IgD-negative memory B cell (primary cell): ENCODE measurements around the gene SYT13. TPM values are rescaled to one million over a fixed set of nuclear protein-coding genes. Genes with fewer than 3 reads are reported as not detected.

Experiments used
- H3K27ac Mint-ChIP-seq, 3 donors: one replicate each; pipeline ENCODE4 v1.8.0; 2020 to 2022; ENCODE audit warnings: mild to moderate bottlenecking in 3 of 3, mixed read lengths in 3 of 3, moderate library complexity in 1 of 3
- H3K27me3 Mint-ChIP-seq: one replicate; pipeline ENCODE4 v1.8.0; 2021; ENCODE audit warnings: mixed read lengths
- H3K36me3 Mint-ChIP-seq: one replicate; pipeline ENCODE4 v1.8.0; 2020; ENCODE audit warnings: mild to moderate bottlenecking, mixed read lengths
- H3K4me1 Mint-ChIP-seq, 3 donors: one replicate each; pipeline ENCODE4 v1.8.0; 2020 to 2022; ENCODE audit warnings: mixed read lengths in 3 of 3, mild to moderate bottlenecking in 1 of 3
- H3K4me3 Mint-ChIP-seq, 4 donors: one replicate each; pipeline ENCODE4 v1.8.0; 2020 to 2022; ENCODE audit warnings: mild to moderate bottlenecking in 4 of 4, mixed read lengths in 4 of 4, moderate library complexity in 3 of 4
- H3K9me3 Mint-ChIP-seq, 3 donors: one replicate each; pipeline ENCODE4 v1.8.0; 2020 to 2021; ENCODE audit warnings: mixed read lengths in 3 of 3, mild to moderate bottlenecking in 1 of 3
- polyA plus RNA-seq: library from polyadenylated mRNA; unstranded; fragments of 300-500 nt; fragmentation: Illumina TruSeq; gene quantifications from one replicate; pipeline ENCODE4 v1.2.3, GENCODE V29; 2021

SYT13 gene, protein sequence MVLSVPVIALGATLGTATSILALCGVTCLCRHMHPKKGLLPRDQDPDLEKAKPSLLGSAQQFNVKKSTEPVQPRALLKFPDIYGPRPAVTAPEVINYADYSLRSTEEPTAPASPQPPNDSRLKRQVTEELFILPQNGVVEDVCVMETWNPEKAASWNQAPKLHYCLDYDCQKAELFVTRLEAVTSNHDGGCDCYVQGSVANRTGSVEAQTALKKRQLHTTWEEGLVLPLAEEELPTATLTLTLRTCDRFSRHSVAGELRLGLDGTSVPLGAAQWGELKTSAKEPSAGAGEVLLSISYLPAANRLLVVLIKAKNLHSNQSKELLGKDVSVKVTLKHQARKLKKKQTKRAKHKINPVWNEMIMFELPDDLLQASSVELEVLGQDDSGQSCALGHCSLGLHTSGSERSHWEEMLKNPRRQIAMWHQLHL
- not detected for polyA plus RNA-seq

DNA sequence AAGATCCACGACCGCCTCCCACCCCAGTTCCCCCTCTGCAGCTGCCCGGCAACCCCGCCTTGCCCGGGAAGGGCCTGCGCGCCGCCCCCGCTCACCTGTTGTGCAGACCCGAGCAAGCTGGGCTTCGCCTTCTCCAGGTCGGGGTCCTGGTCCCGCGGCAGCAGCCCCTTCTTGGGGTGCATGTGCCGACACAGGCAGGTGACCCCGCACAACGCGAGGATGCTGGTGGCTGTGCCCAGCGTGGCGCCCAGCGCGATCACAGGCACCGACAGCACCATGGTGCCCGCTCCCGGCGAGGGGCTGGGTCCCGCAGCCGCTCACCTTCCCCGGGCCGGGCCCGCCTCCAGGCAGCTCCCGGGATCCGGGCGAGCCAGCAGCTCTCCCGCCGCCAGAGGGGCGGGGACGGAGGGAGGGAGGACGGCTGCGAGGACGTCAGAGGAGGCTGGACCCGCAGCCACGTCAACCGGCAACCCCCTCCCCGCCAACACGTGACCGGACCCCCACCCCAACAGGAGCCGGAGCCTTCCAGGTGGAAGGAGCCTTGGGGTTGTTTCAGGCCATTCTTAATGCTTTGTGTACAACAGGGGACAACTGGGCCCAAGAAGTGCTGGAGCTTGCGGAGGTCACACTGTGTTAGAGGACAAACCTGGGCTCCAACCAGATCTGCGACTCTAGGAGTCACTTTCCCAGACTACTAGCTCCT lies at the start of gene SYT13:
TSS of gene SYT13 (minus strand) at position 412 of the 703 bp plus-strand sequence. CDS start at position 278, 134 bp downstream.
- no peaks in the 10 kb centered on the region for H3K4me1 Mint-ChIP-seq
- no peak within 1 kb of the TSS for H3K27ac Mint-ChIP-seq
- H3K27me3 Mint-ChIP-seq = peaks cover 49% of the 10 kb centered on the region
- peaks cover 0 to 5% (median 0%) of the 10 kb centered on the region in 3 donors for H3K9me3 Mint-ChIP-seq
- no peaks in the 10 kb centered on the region for H3K36me3 Mint-ChIP-seq
- H3K4me3 Mint-ChIP-seq = peak within 1 kb of the TSS in 1 of 4 donors; percentile 20

DNA sequence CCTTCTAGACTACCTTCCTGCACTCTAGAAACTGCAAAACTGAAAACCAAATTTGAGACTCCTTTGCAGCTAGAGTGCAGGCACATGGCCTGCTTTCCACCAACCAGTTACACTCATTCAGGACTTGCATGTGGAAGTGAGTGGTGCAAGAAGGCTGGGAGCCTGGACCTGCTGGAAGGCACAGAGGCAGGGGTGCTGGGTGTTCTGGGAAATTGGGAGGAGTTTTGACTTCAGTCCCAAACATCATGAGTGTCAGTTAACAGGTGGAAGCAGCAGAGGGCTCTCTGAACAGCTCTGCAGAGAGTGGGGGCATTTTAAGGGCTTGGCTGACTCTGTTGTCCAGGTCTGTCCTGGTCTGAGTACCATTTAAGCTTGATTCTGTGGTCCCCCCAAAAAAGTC lies 49.3 kb upstream of the SYT13 start:
- peaks cover 5 to 15% (median 6%) of the 10 kb centered on the region in 3 donors for H3K4me1 Mint-ChIP-seq
- peaks cover 4% of the 10 kb centered on the region for H3K27me3 Mint-ChIP-seq
- no peaks in the 10 kb centered on the region for H3K36me3 Mint-ChIP-seq
- H3K27ac Mint-ChIP-seq = no peak overlapping the region
- H3K4me3 Mint-ChIP-seq = no peak overlapping the region
- no peaks in the 10 kb centered on the region for H3K9me3 Mint-ChIP-seq

DNA sequence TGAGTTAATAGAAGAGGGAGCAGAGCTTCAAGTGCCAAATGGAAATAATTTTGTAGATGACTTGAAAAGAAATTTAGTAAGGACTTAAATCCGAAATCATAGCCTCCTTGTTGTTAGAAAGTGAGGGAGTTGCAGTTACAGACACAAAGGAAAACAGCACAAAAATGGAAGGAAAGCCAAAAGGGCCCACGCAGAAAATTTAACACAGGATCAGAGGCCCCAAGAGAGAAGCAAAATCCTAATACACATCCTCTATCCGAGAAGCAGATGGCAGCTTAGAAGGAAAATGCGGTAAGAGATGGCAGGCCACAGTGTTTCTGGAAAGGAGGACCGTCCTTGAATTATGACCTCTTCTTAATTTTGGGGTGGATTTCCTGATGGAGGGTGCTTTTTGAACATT lies 48.7 kb upstream of the SYT13 start:
- H3K9me3 Mint-ChIP-seq = no peaks in the 10 kb centered on the region
- peaks cover 4% of the 10 kb centered on the region for H3K27me3 Mint-ChIP-seq
- H3K4me3 Mint-ChIP-seq = no peak overlapping the region
- H3K36me3 Mint-ChIP-seq = no peaks in the 10 kb centered on the region
- peaks cover under 1 to 9% (median 1%) of the 10 kb centered on the region in 3 donors for H3K4me1 Mint-ChIP-seq
- peak overlapping the region in 1 of 3 donors; percentile 24 for H3K27ac Mint-ChIP-seq

DNA sequence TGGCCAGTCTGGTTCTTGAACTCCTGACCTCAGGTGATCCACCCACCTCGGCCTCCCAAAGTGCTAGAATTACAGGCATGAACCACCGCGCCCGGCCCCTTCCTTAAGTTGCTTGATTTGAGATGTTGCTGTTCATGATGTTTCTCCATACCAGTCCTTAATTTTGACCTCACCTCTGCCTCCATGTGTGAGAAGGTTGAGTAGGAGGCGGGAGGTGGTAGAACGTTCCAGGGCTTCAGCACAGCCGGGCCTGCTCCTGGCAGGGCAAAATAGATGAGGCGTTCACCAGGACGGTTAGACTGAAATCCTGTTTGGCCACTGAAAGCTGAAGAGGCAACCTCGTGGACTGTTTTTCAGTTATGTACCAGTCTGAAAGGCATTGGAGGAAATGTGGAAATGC lies 48.3 kb upstream of the SYT13 start:
- H3K4me1 Mint-ChIP-seq = peaks cover 0 to 5% (median 1%) of the 10 kb centered on the region in 3 donors
- H3K9me3 Mint-ChIP-seq = no peaks in the 10 kb centered on the region
- peaks cover 4% of the 10 kb centered on the region for H3K27me3 Mint-ChIP-seq
- H3K36me3 Mint-ChIP-seq = no peaks in the 10 kb centered on the region
- H3K27ac Mint-ChIP-seq = peak overlapping the region in 1 of 3 donors; percentile 24
- no peak overlapping the region for H3K4me3 Mint-ChIP-seq

DNA sequence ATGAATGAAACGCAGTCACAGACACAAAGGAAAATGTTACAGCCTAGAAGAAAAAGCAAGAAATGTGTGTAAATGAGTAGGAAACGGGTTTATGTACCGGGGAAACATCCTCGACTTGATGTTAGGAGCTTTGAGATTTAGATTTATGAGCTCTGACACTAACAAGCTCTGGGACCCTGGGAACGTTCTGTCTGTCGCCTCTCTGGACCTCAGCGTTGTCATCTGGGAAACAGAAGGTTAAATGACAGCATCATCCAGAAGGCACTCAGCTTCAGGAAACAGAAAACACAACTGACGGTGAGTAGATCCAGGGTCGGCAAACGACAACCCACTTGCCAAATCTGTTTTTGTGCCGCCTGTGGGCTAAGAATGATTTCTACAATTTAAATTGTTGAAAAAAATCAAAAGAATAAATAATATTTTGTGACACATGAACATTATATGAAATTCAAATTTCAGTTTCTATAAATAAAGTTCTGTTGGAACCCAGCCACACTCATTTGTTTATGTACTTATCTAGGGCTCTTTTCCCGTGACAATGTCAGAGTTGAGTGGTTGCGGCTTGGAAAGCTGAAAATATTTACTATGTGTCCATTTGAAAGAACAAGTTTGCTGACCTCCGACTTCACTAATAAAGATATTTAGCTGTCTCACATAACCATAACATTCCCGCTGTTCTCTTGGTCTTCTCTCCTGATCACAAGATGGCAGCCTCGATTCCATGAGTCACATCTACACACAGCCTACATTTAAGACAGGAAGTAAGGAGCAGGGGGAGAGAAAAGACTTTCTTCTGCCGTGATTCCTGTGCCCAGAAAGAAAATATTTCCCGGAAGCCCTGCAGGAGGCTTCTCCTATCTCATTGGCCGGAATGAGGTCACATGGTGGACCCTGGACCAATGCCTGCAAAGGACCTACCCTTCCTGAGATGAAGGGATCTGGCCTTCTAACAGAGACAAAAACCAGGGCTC lies 47.1 kb upstream of the SYT13 start:
- H3K9me3 Mint-ChIP-seq = no peaks in the 10 kb centered on the region
- H3K4me3 Mint-ChIP-seq = no peak overlapping the region
- H3K27me3 Mint-ChIP-seq = peaks cover 8% of the 10 kb centered on the region
- peaks cover 0 to 4% (median 1%) of the 10 kb centered on the region in 3 donors for H3K4me1 Mint-ChIP-seq
- H3K27ac Mint-ChIP-seq = peak overlapping the region in 1 of 3 donors; percentile 75
- no peaks in the 10 kb centered on the region for H3K36me3 Mint-ChIP-seq

DNA sequence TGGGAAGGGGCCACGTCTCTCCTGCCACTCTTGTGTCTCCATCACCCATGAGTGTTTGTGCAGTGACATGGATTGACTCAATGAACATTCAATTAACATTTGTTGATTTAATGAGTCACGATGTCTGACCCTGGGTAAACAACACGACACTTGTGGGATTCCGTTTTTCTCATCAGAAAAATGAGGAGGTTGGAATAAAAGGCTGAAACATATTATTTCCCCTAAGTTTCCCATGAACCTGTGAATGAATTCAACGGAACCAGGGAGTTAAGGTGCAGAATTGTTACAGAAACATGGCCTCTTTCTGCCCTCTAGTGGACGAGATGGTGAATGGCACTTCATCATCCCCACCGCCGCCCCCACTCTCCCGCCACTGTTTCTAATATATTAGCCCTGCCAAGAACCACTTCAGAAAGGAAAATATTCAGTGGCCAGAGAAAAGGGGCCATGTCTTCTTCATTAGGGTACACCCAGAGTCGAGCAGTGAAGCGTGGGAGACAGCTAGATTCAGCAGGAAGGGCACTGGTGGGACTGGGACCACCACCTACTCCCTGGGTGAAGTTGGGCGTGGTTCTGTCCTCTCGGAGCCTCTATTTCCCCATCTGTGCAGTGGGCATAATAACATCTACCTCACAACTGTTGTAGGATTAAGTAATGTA lies 46.3 kb upstream of the SYT13 start:
- Mint-ChIP-seq H3K36me3 (no peaks in the 10 kb centered on the region), H3K4me3 (no peak overlapping the region), H3K27ac (no peak overlapping the region), H3K27me3 (peaks cover 14% of the 10 kb centered on the region), H3K4me1 (peaks cover 0 to 1% (median 0%) of the 10 kb centered on the region in 3 donors), H3K9me3 (peaks cover 0 to 4% (median 0%) of the 10 kb centered on the region in 3 donors)

DNA sequence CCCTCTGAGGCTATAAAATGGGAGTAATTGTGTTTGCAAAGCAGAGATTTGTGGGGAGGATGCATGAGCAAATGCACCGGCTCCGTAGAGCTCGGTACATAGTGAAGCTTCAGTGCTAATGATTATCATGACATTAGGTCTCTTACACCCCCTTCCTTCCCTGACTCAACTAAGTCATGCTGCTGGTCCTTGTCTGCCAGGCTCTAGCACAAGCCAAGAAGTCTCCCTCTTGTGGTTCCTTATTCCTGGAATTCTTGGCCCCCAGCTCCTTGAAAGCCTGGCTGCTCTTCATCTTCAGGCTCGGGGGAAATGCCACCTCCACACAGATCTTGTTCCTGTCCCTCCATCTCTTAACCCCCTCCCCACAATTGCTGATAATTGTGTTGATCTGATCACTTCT lies 45.7 kb upstream of the SYT13 start:
- peaks cover 15% of the 10 kb centered on the region for H3K27me3 Mint-ChIP-seq
- no peak overlapping the region for H3K4me3 Mint-ChIP-seq

DNA sequence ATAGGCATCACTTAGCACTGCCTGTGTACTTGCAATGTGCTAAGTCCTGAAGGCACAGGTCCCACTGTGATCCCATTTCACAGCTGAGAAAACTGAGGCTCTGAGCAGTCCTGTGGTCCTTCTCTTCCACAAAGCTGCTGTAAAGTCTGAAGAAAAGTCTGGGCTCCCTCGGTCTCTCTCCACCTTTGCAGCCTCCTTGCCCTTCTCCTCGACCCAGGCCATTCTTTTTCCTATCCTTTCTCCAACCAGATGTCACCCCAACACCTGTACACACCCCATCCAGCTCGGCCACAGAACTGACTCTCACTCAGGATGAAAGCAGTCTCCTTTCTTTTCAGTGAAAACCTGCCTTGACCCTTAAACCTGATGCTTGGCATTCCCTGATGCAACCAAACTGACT lies 42.6 kb upstream of the SYT13 start:
- Mint-ChIP-seq H3K4me3 (no peak overlapping the region), H3K27me3 (peaks cover 24% of the 10 kb centered on the region), H3K4me1 (peaks cover 0 to 1% (median 0%) of the 10 kb centered on the region in 3 donors), H3K36me3 (no peaks in the 10 kb centered on the region), H3K9me3 (peaks cover 3 to 10% (median 4%) of the 10 kb centered on the region in 3 donors), H3K27ac (no peak overlapping the region)

More for the DNA sequence above, 45.7 kb upstream of the SYT13 start:
- peaks cover 2 to 9% (median 3%) of the 10 kb centered on the region in 3 donors for H3K9me3 Mint-ChIP-seq
- H3K27ac Mint-ChIP-seq = no peak overlapping the region
- peaks cover 0 to 1% (median 0%) of the 10 kb centered on the region in 3 donors for H3K4me1 Mint-ChIP-seq
- no peaks in the 10 kb centered on the region for H3K36me3 Mint-ChIP-seq

DNA sequence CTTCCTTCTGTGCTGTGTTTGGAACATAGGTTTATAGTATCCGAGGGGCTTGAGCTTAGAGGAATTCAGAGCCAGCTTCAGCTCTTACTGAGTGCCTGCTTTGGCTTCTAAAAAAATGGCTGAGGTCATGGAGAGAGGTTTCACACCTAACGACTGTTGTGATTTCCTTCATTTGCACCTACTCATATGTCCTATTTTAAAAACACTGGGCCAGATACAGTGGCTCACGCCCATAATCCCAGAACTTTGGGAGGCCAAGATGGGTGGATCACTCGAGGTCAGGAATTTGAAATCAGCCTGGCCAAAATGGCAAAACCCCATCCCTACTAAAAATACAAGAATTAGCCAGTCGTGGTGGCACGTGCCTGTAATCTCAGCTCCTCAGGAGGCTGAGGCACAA lies 38.3 kb upstream of the SYT13 start:
- Mint-ChIP-seq H3K36me3 (no peaks in the 10 kb centered on the region), H3K27me3 (peaks cover 31% of the 10 kb centered on the region), H3K4me3 (no peak overlapping the region), H3K4me1 (no peaks in the 10 kb centered on the region), H3K27ac (no peak overlapping the region), H3K9me3 (peaks cover 3 to 10% (median 4%) of the 10 kb centered on the region in 3 donors)

DNA sequence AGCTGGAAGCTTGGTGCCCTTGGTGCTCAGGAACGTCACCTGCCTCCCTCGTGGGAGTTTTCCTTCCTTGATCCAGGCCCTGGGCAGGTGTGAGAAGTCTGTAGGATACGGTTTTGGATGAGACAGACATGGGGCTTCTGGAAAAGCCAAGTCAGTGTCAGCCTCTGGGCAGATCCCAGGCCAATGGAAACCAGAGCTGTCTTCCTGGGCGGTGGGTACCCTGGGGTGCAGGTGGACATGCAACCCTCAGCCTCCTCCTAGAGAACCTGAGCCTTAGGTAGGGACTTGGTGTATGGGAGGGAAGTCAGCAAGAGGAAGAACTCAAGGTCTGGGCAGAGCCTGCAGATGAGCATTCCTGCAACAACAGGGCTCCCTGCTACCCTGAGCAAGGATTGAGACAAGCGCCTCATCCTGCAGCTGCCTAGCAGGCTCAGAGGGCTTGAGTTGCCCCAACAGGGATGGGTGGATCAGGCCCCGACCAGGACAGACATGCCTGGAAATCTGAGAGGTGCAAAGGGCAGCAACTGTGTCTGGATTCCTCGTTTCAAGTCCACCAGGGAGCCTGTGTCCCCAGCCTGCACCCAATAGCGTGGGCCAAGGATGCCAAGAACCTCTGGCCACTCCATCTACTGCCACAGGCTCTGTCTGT lies 37.6 kb upstream of the SYT13 start:
- H3K9me3 Mint-ChIP-seq = peaks cover 3 to 10% (median 4%) of the 10 kb centered on the region in 3 donors
- no peaks in the 10 kb centered on the region for H3K4me1 Mint-ChIP-seq
- no peak overlapping the region for H3K27ac Mint-ChIP-seq
- peaks cover 28% of the 10 kb centered on the region for H3K27me3 Mint-ChIP-seq
- H3K4me3 Mint-ChIP-seq = no peak overlapping the region
- no peaks in the 10 kb centered on the region for H3K36me3 Mint-ChIP-seq

DNA sequence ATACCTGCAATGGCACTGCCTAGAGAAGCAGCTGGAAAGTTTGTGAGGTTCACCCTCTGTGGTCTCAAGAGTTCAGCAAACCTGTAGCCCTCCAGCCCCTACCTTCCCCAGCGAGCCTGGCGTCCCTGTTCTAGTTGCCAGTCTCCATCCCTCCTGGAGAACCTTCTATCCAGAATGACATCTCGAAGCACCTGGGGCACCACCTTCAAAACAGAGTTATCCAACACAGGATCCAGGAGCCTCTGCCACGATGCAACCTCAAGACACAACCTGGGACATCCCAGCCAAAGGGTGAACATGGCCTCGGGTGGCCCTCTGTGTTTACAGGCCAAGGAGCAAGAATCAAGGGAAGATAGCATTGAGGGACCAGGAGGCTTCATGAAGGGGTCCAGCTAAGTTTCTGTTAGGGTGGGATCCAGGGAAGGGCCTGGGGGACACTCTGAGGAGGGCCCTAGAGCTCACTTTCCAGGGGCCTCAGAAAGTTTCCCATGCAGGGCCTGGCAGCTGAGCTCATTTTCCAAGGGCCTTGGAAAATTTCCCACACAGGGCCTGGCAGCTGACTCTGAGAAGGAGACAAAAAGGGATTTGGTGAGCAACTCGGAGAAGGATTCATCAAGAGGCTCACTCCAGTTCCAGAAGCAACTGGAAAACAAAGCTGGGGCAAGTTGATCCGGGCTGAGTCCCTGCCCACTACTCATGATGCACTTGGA lies 36.9 kb upstream of the SYT13 start:
- Mint-ChIP-seq H3K27ac (no peak overlapping the region), H3K4me1 (no peaks in the 10 kb centered on the region), H3K9me3 (peaks cover 3 to 10% (median 4%) of the 10 kb centered on the region in 3 donors), H3K36me3 (no peaks in the 10 kb centered on the region), H3K27me3 (peaks cover 26% of the 10 kb centered on the region), H3K4me3 (no peak overlapping the region)

DNA sequence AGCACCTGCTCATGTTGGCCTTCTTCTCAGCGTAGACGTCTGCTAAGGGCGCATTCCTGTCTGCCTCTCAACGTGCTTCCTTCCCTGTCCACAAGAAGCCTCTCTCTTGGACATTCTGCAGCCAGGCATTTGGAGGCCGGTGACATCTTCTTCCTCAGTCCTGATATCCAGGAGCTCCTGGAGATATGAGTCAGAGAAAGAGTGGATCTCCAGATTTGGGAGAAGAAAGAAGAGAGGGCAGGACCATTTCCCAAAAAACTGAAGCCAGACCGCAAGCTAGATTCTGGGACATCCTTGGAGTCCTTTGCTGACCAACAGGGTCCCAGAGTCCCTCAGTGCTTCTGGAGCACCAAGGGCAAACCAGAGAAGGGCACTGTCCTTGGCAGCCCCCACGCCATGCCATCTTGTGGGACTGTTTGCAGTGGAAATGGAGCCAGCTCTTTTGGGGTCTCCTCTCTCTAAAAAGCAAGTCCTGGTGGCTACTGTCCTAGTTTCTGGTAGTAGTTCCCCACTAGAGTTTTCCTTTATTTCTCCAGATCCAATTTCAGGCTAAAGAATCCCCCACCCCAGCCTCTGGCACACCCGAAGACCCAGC lies 36.1 kb upstream of the SYT13 start:
- H3K4me3 Mint-ChIP-seq = no peak overlapping the region
- peaks cover 22% of the 10 kb centered on the region for H3K27me3 Mint-ChIP-seq
- H3K36me3 Mint-ChIP-seq = no peaks in the 10 kb centered on the region
- no peak overlapping the region for H3K27ac Mint-ChIP-seq
- peaks cover 3 to 5% (median 4%) of the 10 kb centered on the region in 3 donors for H3K9me3 Mint-ChIP-seq
- no peaks in the 10 kb centered on the region for H3K4me1 Mint-ChIP-seq

DNA sequence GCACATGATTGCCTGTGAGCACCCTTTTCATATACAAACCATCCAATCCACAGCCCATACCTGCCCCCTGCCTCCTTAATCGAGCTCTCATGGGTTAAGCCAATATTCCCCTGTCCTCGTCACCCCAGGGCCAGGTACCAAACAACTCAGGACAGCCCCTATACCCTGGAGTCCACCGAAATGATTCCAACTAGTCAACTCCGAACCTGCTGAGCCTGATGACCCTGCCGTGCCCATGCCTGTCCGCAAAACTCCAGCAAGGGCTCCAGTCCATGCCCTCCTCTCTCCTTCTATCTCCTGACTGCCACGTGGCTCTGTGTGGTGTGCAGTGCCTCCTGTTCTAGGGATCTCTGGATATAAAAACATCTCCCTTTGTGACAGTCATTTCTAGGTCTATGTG lies 35.5 kb upstream of the SYT13 start:
- H3K9me3 Mint-ChIP-seq = peaks cover 0 to 2% (median 0%) of the 10 kb centered on the region in 3 donors
- H3K4me1 Mint-ChIP-seq = no peaks in the 10 kb centered on the region
- no peak overlapping the region for H3K27ac Mint-ChIP-seq
- no peak overlapping the region for H3K4me3 Mint-ChIP-seq
- no peaks in the 10 kb centered on the region for H3K36me3 Mint-ChIP-seq
- peaks cover 22% of the 10 kb centered on the region for H3K27me3 Mint-ChIP-seq
